ENCODE data around the gene SENP3.

SENP3 gene

GRCh38 chr17:7561589-7562207 lies at the start of gene SENP3:
TSS of gene SENP3 (plus strand) at chr17:7561919. CDS start at chr17:7563077, 1,158 bp downstream.
- DNase-seq (ENCODE audit: low read depth, low spot score), result peak; percentile 79

GRCh38 chr17:7512105-7512504 lies 49.6 kb upstream of the SENP3 start:
- no peak for DNase-seq (ENCODE audit: low read depth, low spot score)

GRCh38 chr17:7512824-7513540 lies 48.7 kb upstream of the SENP3 start:
- DNase-seq (ENCODE audit: low read depth, low spot score), result no peak

GRCh38 chr17:7513850-7514419 lies 47.8 kb upstream of the SENP3 start:
- DNase-seq (ENCODE audit: low read depth, low spot score), result no peak

- DNase-seq (ENCODE audit: low read depth, low spot score), result no peak
These were observed 45.7 kb upstream of the SENP3 start for GRCh38 chr17:7515911-7516610.

GRCh38 chr17:7523033-7523432 lies 38.7 kb upstream of the SENP3 start:
- no peak for DNase-seq (ENCODE audit: low read depth, low spot score)

GRCh38 chr17:7528842-7529241 lies 32.9 kb upstream of the SENP3 start:
- DNase-seq (ENCODE audit: low read depth, low spot score), result no peak

- DNase-seq (ENCODE audit: low read depth, low spot score), result no peak
These were observed 31.5 kb upstream of the SENP3 start for GRCh38 chr17:7530023-7530900.

- DNase-seq (ENCODE audit: low read depth, low spot score), result no peak
These were observed 23.7 kb upstream of the SENP3 start for GRCh38 chr17:7538050-7538449.

- DNase-seq (ENCODE audit: low read depth, low spot score), result no peak
These were observed 22.7 kb upstream of the SENP3 start for GRCh38 chr17:7538891-7539545.

GRCh38 chr17:7541074-7541621 lies 20.6 kb upstream of the SENP3 start:
- DNase-seq (ENCODE audit: low read depth, low spot score), result no peak

GRCh38 chr17:7544911-7545310 lies 16.8 kb upstream of the SENP3 start:
- DNase-seq (ENCODE audit: low read depth, low spot score), result no peak

- DNase-seq (ENCODE audit: low read depth, low spot score), result no peak
These were observed 12.9 kb upstream of the SENP3 start, which contains the start of gene TNFSF12 for GRCh38 chr17:7548585-7549400. TSS of gene TNFSF12 (plus strand) at chr17:7549058. CDS start at chr17:7549154, 96 bp downstream.

GRCh38 chr17:7549401-7550055 lies 12.2 kb upstream of the SENP3 start:
- no peak for DNase-seq (ENCODE audit: low read depth, low spot score)

GRCh38 chr17:7550344-7550743 lies 11.4 kb upstream of the SENP3 start:
- DNase-seq (ENCODE audit: low read depth, low spot score), result no peak

GRCh38 chr17:7551396-7551795 lies 10.3 kb upstream of the SENP3 start:
- DNase-seq (ENCODE audit: low read depth, low spot score), result no peak

GRCh38 chr17:7552621-7553051 lies 9.1 kb upstream of the SENP3 start:
- DNase-seq (ENCODE audit: low read depth, low spot score), result no peak

GRCh38 chr17:7553356-7553755 lies 8.4 kb upstream of the SENP3 start:
- DNase-seq (ENCODE audit: low read depth, low spot score), result no peak

- DNase-seq (ENCODE audit: low read depth, low spot score), result no peak
These were observed 6.3 kb upstream of the SENP3 start for GRCh38 chr17:7555320-7555948.
